H4 (cell line): ENCODE data around the gene TCF4. TPM values are rescaled to one million over a fixed set of nuclear protein-coding genes. Genes with fewer than 3 reads are reported as not detected.

ENCODE experiments used
- DNase-seq: peaks from one replicate; pipeline ENCODE4 v3.0.0-alpha.2; 2015; ENCODE audit warnings: low spot score
- total RNA-seq: library from RNA; depleted of rRNA; stranded (reverse); fragments of >200 nt; shearing (Covaris generic); gene quantifications from 2 replicates; pipeline ENCODE4 v1.2.3, GENCODE V29; 2014

The TCF4 gene
- total RNA-seq, 1 experiment from 2014 or later: 30.7 TPM

DNA sequence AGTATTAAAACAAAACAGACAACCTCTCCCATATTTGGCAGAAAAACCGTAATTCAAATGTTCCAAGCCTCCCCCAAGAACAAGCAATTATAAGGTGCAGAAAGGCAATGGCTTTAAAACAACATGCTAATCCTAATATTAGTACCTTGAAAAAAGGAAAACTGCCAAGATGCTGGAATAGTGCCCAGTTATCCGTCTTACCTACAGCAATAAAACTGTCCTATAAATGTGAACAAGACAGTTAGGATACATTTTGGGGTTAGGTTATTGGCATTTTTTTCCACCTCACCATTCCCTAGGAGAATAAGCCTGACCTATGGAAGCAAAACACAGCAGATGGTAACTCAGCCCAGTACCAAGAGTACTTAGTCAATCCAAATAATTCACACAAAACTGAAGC, 83.2 kb downstream of the TCF4 start:
- no peak for DNase-seq

DNA sequence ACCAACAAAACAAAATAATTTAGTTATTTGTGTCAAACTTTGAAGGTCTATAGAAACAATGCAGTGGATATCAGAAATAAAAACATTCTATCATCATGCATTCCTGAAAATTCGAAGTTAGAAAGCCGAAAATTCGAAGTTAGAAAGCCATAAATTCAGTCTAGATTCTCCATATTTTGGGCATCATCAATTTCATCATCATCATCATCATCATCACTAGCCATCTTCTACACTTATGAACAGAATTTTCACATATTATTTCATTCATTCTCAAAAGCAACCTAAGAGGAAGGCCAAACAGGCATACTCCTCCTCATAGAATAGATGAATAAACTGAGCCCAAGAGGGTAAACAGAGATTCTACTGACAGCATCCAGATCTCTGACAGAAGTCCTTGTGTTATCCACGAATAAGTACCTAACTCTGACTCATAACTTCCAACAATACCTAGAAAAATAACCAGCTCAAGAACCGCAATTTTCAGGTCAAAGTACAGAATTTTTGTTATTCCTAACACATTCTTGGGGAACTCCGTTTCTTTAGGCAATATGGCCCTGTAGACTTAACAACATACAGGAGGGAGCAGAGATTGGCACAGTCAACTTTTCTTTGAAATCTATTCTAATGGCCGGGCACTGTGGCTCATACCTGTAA, 84.7 kb downstream of the TCF4 start:
- no peak for DNase-seq

- DNase-seq: no peak
These were observed 85.8 kb downstream of the TCF4 start for GRCh38 chr18:55501982-55502710.

DNA sequence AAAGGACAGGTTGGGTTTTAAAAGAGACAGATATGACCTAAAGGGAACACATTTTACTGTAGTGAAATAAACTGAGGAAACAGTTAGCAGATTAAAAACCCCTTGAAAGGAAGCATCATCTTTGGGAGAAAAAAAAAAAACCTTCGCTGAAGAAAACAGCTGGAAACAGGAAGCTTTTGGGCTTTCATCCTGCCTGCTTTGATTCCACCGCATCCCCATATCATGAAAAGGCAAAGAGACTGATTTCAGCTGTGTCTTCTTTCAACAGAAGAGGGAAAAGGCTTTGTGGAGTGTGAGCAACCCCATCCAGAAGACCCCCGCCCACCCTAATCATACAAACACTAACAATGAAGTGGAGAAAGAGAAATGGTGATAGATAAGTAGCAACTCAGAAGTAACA, 86.4 kb downstream of the TCF4 start:
- DNase-seq: no peak

GRCh38 chr18:55500316-55501086, 87.5 kb downstream of the TCF4 start:
- DNase-seq: peak; percentile 86

- no peak for DNase-seq
These were observed 88.5 kb downstream of the TCF4 start for GRCh38 chr18:55499526-55499925.

GRCh38 chr18:55497825-55498403, 90.1 kb downstream of the TCF4 start:
- DNase-seq: no peak

GRCh38 chr18:55494899-55495298, 93.1 kb downstream of the TCF4 start:
- no peak for DNase-seq

GRCh38 chr18:55494441-55494840, 93.6 kb downstream of the TCF4 start:
- no peak for DNase-seq

DNA sequence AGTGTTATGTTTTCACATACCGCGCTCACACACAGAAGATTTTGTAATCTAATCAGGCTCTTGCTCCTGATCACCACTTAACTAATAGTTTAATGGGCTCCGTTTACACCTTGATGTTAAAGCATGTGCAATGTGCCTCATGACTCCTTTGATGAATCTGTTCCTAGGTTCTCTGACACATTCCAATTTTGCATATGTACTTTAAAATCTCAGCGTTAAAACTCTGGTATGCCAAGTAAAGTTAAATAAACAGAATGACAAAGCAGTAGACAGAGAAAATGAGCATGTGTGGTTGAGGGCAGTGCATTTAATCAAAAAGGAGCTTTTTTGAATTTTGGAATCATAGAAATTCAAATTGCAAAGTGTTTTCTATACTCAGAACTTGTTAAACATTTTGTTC, 96.4 kb downstream of the TCF4 start:
- no peak for DNase-seq

DNA sequence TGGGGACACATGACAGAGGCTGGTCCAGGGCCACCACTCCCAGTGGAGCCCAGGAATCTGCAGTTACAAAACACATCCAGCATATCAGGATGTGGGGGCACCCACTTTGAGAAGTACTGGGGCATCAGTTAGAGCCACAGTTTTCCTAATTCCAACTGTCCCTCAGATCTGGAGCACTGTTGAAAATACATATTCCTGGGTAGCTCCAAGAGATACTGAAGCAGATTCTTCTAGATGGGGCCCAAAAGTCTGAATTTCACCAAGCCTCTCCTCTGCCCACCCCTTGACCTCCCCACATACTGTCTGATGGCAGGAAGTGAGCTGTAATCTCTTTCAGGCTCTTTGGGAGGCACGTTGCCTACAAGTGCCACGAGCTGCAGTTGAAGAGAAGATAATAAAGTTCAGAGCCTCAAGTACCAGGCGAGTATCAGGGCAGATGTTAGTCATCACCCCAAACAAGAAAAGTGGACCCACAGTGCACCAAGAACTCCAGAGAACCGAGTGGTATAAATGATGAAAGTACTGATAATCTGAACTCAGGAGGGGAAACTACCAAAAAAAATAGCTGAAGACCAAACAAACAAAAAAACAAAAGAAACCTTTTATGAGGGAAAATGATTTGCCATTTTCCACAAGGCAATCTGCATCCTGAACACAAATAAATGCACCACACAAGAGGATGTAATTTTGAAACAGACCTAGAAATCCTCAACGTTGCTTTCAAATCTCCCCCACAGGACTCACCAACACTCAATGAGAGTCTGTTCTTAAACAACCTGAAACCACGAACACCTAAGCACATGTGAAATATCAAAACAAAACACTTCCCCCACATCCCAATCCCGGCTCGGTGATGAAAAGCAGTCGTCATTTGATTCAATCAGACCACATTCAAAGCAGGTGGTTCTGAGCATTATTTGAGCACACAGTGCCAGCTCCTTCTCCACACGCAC, 98.7 kb downstream of the TCF4 start:
- DNase-seq: peak; percentile 10

GRCh38 chr18:55488473-55488872, 99.5 kb downstream of the TCF4 start:
- no peak for DNase-seq

GRCh38 chr18:55487997-55488396, 100.0 kb downstream of the TCF4 start:
- no peak for DNase-seq

GRCh38 chr18:55486936-55487335, 101.1 kb downstream of the TCF4 start:
- no peak for DNase-seq

GRCh38 chr18:55485666-55486065, 102.3 kb downstream of the TCF4 start:
- DNase-seq: no peak

DNA sequence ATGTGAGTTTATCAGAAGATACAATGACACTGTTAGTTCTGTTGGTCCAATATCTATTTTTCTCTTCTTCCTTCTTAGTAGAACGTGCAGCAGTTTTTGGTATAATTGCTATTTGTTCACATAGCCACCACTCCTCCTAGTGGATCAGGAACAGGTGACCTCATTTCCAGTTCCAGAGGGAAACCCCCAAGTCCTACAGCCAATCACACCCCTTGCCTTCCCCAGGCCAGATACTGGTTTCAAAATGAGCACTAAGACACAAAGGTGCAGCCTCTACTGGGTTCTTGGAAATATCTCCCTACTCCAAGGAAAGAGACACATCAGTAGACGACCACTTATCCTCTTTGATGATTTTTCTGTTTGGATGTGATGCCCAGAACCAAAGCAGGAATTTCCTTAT, 103.2 kb downstream of the TCF4 start:
- DNase-seq: no peak

DNA sequence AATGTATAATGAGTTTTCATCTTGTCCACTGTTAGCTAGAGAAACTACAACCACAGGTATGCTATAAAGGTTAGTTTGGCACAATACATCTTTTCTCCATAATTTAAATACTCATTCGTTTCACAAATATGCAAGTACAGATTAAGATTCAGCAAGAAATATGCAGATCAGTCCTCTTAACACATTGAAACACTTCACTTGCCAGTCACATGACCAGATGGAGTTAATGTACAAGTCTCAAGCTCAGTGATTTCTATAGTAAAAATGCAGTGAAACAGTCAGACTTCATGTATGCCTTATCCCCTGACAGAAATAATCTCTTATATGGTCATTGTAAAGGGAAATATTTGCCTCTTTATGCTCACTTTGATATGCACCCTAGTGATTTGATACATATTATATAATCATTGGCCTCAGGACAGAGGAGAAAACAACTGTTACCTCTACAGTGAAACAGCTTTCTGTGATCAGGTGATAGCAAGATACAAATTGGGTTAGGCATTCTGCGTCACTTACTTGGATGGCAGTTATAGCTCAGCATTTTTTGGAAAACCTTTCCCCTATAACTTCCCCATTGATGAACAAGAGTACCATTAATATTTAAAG, 104.6 kb downstream of the TCF4 start:
- no peak for DNase-seq

- no peak for DNase-seq
These were observed 108.2 kb downstream of the TCF4 start for GRCh38 chr18:55479656-55480420.

- no peak for DNase-seq
These were observed 110.0 kb downstream of the TCF4 start for GRCh38 chr18:55477860-55478581.
